ENCODE measurements around the gene MRPS6.

MRPS6 gene

GRCh38 chr21:34073032-34073748, at the start of gene MRPS6, which contains the start of gene SLC5A3:
TSS of gene MRPS6 (plus strand) at chr21:34073578. CDS start at chr21:34073701, 123 bp downstream.
TSS of gene SLC5A3 (plus strand) at chr21:34073578. CDS start at chr21:34095199, 21,621 bp downstream.
- in situ Hi-C loops (cut with HindIII; ENCODE audit: low sequenced_read_pairs) = no loop called here

GRCh38 chr21:34023691-34024373, 49.5 kb upstream of the MRPS6 start:
- in situ Hi-C loops (cut with HindIII; ENCODE audit: low sequenced_read_pairs) = no loop called here

GRCh38 chr21:34024374-34024693, 49.0 kb upstream of the MRPS6 start:
- in situ Hi-C loops (cut with HindIII; ENCODE audit: low sequenced_read_pairs) = no loop called here

GRCh38 chr21:34027721-34028461, 45.5 kb upstream of the MRPS6 start:
- in situ Hi-C loops (cut with HindIII; ENCODE audit: low sequenced_read_pairs) = no loop called here

- in situ Hi-C loops (cut with HindIII; ENCODE audit: low sequenced_read_pairs) = no loop called here
These were observed 43.4 kb upstream of the MRPS6 start for GRCh38 chr21:34029743-34030528.

GRCh38 chr21:34031835-34032370, 41.5 kb upstream of the MRPS6 start:
- in situ Hi-C loops (cut with HindIII; ENCODE audit: low sequenced_read_pairs) = no loop called here

- in situ Hi-C loops (cut with HindIII; ENCODE audit: low sequenced_read_pairs) = no loop called here
These were observed 38.9 kb upstream of the MRPS6 start for GRCh38 chr21:34034369-34035014.

- in situ Hi-C loops (cut with HindIII; ENCODE audit: low sequenced_read_pairs) = no loop called here
These were observed 37.6 kb upstream of the MRPS6 start for GRCh38 chr21:34035619-34036354.

- in situ Hi-C loops (cut with HindIII; ENCODE audit: low sequenced_read_pairs) = no loop called here
These were observed 36.2 kb upstream of the MRPS6 start for GRCh38 chr21:34037009-34037795.

- in situ Hi-C loops (cut with HindIII; ENCODE audit: low sequenced_read_pairs) = no loop called here
These were observed 33.5 kb upstream of the MRPS6 start for GRCh38 chr21:34039678-34040382.

GRCh38 chr21:34042735-34043134, 30.6 kb upstream of the MRPS6 start:
- in situ Hi-C loops (cut with HindIII; ENCODE audit: low sequenced_read_pairs) = no loop called here

- in situ Hi-C loops (cut with HindIII; ENCODE audit: low sequenced_read_pairs) = no loop called here
These were observed 30.0 kb upstream of the MRPS6 start for GRCh38 chr21:34043333-34043732.

- in situ Hi-C loops (cut with HindIII; ENCODE audit: low sequenced_read_pairs) = no loop called here
These were observed 26.5 kb upstream of the MRPS6 start for GRCh38 chr21:34046917-34047316.

- in situ Hi-C loops (cut with HindIII; ENCODE audit: low sequenced_read_pairs) = no loop called here
These were observed 25.5 kb upstream of the MRPS6 start for GRCh38 chr21:34047835-34048234.

- in situ Hi-C loops (cut with HindIII; ENCODE audit: low sequenced_read_pairs) = no loop called here
These were observed 21.2 kb upstream of the MRPS6 start for GRCh38 chr21:34052171-34052570.

- in situ Hi-C loops (cut with HindIII; ENCODE audit: low sequenced_read_pairs) = no loop called here
These were observed 19.1 kb upstream of the MRPS6 start for GRCh38 chr21:34054259-34054658.

GRCh38 chr21:34055615-34056014, 17.8 kb upstream of the MRPS6 start:
- in situ Hi-C loops (cut with HindIII; ENCODE audit: low sequenced_read_pairs) = no loop called here

- in situ Hi-C loops (cut with HindIII; ENCODE audit: low sequenced_read_pairs) = no loop called here
These were observed 11.4 kb upstream of the MRPS6 start for GRCh38 chr21:34061983-34062382.
